Stimulated activated CD8-positive, alpha-beta memory T cell treated with anti-CD3 and anti-CD28 coated beads, Interleukin-12 subunit alpha, Interleukin-12 subunit beta, amount 100 ng/mL, for 24 hours (primary cell): ENCODE measurements around the gene ZRANB3.
"Not testable (repeated sequence)": the region's sequence is repeated elsewhere in the genome, so short reads cannot be mapped to it uniquely, and the experiment has no call there.

Experiments
- DNase-seq: peaks from one replicate; pipeline ENCODE4 v3.0.0-alpha.2; 2020; ENCODE audit errors: extremely low read depth

ZRANB3 gene

DNA sequence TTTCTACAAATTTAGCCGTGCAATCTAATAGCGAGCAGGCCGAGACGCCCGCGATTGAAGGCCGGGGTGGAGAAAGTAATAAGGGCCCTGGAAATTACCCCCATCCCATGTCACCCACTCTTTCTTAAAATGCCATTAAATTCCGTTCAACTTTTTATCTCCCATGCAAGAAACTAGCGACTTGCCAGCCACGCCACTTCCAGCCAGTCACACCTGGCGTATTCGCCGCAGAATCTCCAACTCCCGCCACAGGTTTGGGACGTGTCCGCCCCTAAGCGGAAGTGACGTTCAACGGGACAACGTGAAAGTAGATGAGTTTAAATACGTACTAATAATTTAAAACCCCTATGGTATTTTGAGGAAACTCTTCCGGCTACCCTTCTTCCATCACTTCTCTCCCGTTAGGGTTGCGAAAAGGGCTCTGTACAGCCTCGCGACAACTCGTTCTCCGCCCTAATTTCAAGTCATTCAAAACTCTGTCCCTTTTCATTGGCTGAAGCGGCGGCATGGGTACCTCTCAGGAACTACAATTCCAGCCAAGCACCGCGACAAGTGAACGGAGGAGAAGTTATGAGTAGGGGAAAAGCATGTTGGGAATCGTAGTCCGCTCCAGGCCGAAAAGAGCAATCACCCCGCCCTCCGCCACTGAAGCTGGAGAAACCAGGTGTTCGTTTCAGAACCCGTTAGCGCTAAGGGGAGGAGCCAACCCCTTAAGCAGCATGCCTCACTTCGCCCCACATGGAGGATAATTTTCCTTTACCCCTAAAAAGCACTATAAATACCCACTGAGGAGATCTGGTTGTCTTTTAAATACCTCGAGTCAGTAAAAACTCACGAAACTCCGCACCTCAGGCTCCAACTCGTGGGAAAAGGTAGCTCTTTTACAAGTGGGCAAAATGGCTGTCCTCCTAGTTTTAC is at the start of gene ZRANB3:
Gene ZRANB3, minus strand, starts transcription at position 906 of the 918 bp plus-strand sequence.
- peak; percentile 85 for DNase-seq

- DNase-seq, result no peak
Observed at GRCh38 chr2:135573620-135574019, 42.6 kb upstream of the ZRANB3 start.

GRCh38 chr2:135570884-135571283 is 39.9 kb upstream of the ZRANB3 start:
- DNase-seq, result no peak

GRCh38 chr2:135563793-135564192 is 32.8 kb upstream of the ZRANB3 start:
- no peak for DNase-seq

DNA sequence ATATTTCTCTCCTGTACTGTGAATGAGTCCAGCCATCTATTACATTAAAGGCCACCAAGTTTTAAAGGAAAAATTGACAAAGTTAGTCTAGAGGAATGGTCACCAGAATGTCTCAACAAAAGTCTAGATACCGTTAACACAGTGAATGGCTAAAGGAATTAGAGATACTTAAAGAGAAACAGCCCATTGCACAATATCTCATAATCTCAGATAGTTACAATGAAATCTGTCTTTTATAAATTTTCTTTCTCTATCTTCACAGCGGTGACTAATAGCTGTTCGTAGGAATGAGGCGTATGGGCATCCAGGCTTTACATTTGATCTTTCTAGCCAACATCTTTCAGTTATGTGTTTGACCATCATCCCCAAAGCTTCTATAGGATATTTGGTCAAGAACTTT is 30.9 kb upstream of the ZRANB3 start:
- no peak for DNase-seq

GRCh38 chr2:135557530-135557929 is 26.5 kb upstream of the ZRANB3 start:
- DNase-seq, result no peak

DNA sequence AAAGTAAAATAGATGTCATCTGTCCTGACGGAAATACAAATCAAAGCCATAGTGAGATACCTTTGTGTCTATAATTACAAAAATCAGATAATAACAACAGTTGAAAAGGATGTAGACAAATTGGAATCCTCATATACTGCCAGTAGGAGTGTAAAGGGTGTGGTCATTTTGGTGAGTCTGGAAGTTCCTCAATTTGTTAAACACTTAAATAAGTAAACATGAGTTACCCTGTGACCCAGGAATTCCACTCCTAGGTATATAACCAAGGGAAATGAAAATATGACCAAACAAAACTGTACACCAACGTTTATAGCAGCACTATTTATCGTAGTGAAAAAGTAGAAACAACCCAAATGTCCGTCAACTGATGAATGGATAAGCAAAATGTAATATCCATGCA is 24.3 kb upstream of the ZRANB3 start:
- no peak for DNase-seq

DNA sequence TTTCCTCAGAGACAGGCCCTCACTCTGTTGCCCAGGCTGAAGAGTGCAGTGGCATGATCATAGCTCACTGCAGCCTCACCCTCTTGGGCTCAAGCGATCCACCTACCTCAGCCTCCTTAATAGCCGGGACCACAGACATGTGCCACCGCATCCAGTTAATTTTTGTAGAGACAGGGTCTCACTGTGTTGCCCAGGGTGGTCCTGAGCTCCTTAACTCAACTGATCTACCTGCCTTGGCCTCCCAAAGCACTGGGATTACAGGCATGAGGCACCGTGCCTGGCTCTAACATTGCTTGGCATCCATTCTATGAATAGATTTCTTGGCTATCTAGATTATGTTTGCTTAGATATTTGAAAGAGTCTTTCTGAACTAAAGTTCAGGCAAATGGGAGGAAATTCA is 21.9 kb upstream of the ZRANB3 start:
- no peak for DNase-seq

DNA sequence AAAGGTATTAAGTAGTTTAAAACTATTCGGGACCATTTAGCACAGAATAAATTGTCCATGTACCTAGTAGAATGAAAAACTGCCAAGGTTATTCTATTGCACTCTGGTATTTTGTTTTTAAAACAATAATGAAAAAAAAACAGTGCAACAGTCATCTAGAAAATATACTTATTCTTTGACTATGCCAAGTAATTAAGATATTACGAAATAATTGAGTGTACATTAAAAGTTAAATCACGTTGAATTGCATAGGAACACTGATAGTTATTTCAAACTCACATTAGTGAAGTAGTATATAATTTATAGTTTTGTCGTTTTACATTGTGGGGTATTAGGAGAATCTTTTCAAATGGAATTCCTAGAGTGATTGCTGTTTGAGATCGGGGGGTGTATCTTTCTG is 20.3 kb upstream of the ZRANB3 start:
- DNase-seq, result no peak

DNA sequence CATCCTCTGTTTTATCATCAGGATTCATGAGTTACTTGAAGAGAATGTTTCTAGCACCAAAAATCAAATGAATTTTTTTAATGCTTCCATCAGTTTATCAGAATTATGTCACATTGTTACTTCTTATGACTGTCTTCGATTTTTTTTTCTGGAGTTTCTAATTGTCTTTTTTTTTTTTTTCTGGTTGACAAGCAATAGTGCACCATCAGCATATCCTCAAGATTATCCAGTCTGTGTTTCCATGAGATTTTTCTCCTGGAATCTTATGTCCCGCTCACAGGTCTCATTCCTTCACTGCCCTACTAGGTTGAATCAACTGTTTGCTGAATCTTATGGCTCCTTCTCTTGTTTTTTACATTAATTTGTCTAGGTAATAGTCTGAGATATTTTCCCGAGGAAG is 16.3 kb upstream of the ZRANB3 start:
- DNase-seq, result no peak

DNA sequence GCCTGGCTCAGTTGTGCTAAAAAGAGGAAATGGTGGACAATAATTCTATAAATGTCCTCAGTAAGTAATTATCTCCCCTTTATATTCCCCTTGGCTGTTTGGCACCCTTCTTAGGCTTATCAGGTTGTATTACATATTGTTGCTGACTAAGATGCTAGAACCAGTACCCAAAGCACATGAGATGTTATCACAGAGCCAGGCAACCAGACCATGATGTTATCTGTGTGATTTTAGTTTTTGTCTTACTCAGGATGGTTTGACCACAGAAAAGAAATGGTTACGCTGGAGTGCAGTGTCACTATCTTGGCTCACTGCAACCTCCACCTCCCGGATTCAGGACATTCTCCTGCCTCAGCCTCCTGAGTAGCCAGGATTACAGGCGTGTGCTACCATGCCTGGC is 15.4 kb upstream of the ZRANB3 start:
- DNase-seq, result no peak

- DNase-seq, result not testable (repeated sequence)
Observed at GRCh38 chr2:135533545-135533944, 2.5 kb upstream of the ZRANB3 start.

- DNase-seq, result no peak
Observed at GRCh38 chr2:135532581-135532980, 1.6 kb upstream of the ZRANB3 start.

GRCh38 chr2:135531231-135532197 is 496 bp upstream of the ZRANB3 start, which contains the start of gene R3HDM1:
R3HDM1 (plus strand) TSS chr2:135531484; CDS start chr2:135604846, 73,362 bp downstream.
- DNase-seq, result peak; percentile 81

GRCh38 chr2:135528006-135528405 is 3.0 kb downstream of the ZRANB3 start:
- DNase-seq, result no peak

DNA sequence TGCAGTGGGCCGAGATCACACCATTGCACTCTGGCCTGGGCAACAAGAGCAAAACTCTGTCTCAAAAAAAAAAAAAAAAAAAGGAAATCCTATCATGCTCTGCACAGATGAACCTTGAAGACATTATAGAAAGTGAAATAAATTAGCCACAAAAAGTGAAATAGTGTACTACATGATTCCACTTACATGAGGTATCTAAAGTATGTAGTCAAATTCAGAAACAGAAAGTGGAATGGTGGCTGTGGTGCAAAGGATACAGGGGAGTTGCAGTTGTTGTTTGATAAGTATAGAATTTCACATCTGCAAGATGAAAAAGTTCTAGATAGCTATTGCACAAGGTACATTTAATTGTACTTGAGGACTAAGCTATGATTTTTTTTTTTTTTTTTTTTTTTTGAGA is 5.2 kb downstream of the ZRANB3 start:
- no peak for DNase-seq

DNA sequence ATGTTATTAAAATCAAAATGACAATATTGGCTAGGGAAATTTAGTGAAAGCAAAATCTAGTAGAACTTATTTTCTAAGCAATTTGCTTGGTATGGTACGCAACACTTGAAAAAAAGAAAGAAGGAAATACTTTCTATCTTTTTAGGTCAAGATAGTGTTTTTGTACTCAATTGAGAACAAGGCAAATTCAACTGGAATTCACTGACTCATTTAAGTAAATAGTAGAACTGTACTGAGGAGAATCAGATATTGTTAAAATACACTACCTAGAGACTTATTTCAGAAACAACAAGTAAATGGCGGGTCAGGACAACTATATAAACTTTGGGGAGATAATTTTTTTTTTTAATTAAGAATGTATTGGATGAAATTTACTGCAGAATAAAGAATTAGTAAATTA is 18.9 kb downstream of the ZRANB3 start:
- DNase-seq, result no peak

GRCh38 chr2:135510577-135510976 is 20.4 kb downstream of the ZRANB3 start:
- DNase-seq, result no peak

- no peak for DNase-seq
Observed at GRCh38 chr2:135504811-135505210, 26.2 kb downstream of the ZRANB3 start.

GRCh38 chr2:135498588-135498987 is 32.4 kb downstream of the ZRANB3 start:
- not testable (repeated sequence) for DNase-seq

- no peak for DNase-seq
Observed at GRCh38 chr2:135494917-135495316, 36.1 kb downstream of the ZRANB3 start.

GRCh38 chr2:135494503-135494902 is 36.5 kb downstream of the ZRANB3 start:
- DNase-seq, result no peak
